Liver (tissue), 9 donors: ENCODE measurements around the gene MS4A15. TPM values are rescaled to one million over a fixed set of nuclear protein-coding genes. Genes with fewer than 3 reads are reported as not detected.

ENCODE experiments used
- DNase-seq: peaks from one replicate; pipeline ENCODE4 v3.0.0-alpha.2; 2017; ENCODE audit warnings: low spot score
- H3K27ac ChIP-seq, 2 donors: one replicate each; pipeline ENCODE4 v1.7.0; 2013; ENCODE audit warnings: inconsistent platforms in 2 of 2, low read length in 2 of 2, control low read depth in 1 of 2, low read depth in 1 of 2, mild to moderate bottlenecking in 1 of 2
- H3K27me3 ChIP-seq, 4 donors: one replicate each; pipeline versions ENCODE4 v1.6.1 to v1.7.0; 2013; ENCODE audit warnings: low read length in 3 of 4, inconsistent platforms in 1 of 4, mild to moderate bottlenecking in 1 of 4, moderate library complexity in 1 of 4; ENCODE audit not compliant: control insufficient read depth in 4 of 4, insufficient read depth in 4 of 4
- H3K36me3 ChIP-seq, 4 donors: one replicate each; pipeline versions ENCODE4 v1.6.1 to v1.7.0; 2013; ENCODE audit warnings: low read length in 3 of 4, mild to moderate bottlenecking in 3 of 4, low read depth in 1 of 4, moderate library complexity in 1 of 4; ENCODE audit not compliant: control insufficient read depth in 4 of 4, insufficient read depth in 3 of 4
- H3K4me1 ChIP-seq, 4 donors: one replicate each; pipeline versions ENCODE4 v1.6.1 to v1.7.0; 2013; ENCODE audit warnings: low read length in 3 of 4, mild to moderate bottlenecking in 3 of 4, moderate library complexity in 1 of 4; ENCODE audit not compliant: control insufficient read depth in 4 of 4, insufficient read depth in 4 of 4
- H3K4me3 ChIP-seq, 3 donors: one replicate each; pipeline versions ENCODE4 v1.6.1 to v1.7.0; 2013; ENCODE audit warnings: low read length in 3 of 3, control low read depth in 1 of 3, low read depth in 1 of 3, mild to moderate bottlenecking in 1 of 3
- H3K9ac ChIP-seq, 2 donors: one replicate each; pipeline ENCODE4 v1.7.0; 2013; ENCODE audit warnings: low read length in 2 of 2, mild to moderate bottlenecking in 2 of 2, moderate library complexity in 2 of 2, control low read depth in 1 of 2, low read depth in 1 of 2
- H3K9me3 ChIP-seq, 4 donors: one replicate each; pipeline versions ENCODE4 v1.6.1 to v1.7.0; 2013; ENCODE audit warnings: low read length in 3 of 4; ENCODE audit not compliant: control insufficient read depth in 4 of 4
- CTCF ChIP-seq: fragments of 150-350 bp; IDR thresholded peaks from 2 replicates; pipeline ENCODE4 v1.5.1; 2017; ENCODE audit warnings: improper control_type of control experiment, low read depth, low read length; ENCODE audit not compliant: missing input control
- EGR1 ChIP-seq, 2 donors: IDR thresholded peaks; 2 replicates each; pipeline ENCODE4 v1.6.1; 2016 to 2018; ENCODE audit warnings: antibody characterized with exemption in 2 of 2, low read depth in 2 of 2
- FOXA1 ChIP-seq: IDR thresholded peaks from 2 replicates; pipeline ENCODE4 v1.6.1; 2016; ENCODE audit warnings: antibody characterized with exemption
- FOXA2 ChIP-seq: IDR thresholded peaks from 2 replicates; pipeline ENCODE4 v1.6.1; 2016; ENCODE audit warnings: antibody characterized with exemption
- GABPA ChIP-seq, 2 donors: IDR thresholded peaks in 1 of 2; conservative IDR thresholded peaks in 1 of 2; 2 replicates each; pipeline ENCODE4 v1.6.1; 2016; ENCODE audit warnings: antibody characterized with exemption in 2 of 2, mild to moderate bottlenecking in 1 of 2, moderate library complexity in 1 of 2
- HNF4A ChIP-seq, 2 donors: conservative IDR thresholded peaks; 2 replicates each; pipeline ENCODE4 v1.6.1; 2016; ENCODE audit warnings: antibody characterized with exemption in 2 of 2, mild to moderate bottlenecking in 2 of 2
- HNF4G ChIP-seq: IDR thresholded peaks from 2 replicates; pipeline ENCODE4 v1.6.1; 2016; ENCODE audit warnings: antibody characterized with exemption
- JUND ChIP-seq, 2 donors: IDR thresholded peaks; 2 replicates each; pipeline ENCODE4 v1.6.1; 2016; ENCODE audit warnings: antibody characterized with exemption in 2 of 2
- RAD21 ChIP-seq, 2 donors: IDR thresholded peaks; 2 replicates each; pipeline ENCODE4 v1.6.1; 2016; ENCODE audit warnings: antibody characterized with exemption in 2 of 2, mild to moderate bottlenecking in 2 of 2
- REST ChIP-seq: IDR thresholded peaks from 2 replicates; pipeline ENCODE4 v1.6.1; 2016; ENCODE audit warnings: antibody characterized with exemption, mild to moderate bottlenecking
- TAF1 ChIP-seq: conservative IDR thresholded peaks from 2 replicates; pipeline ENCODE4 v1.6.1; 2016; ENCODE audit warnings: antibody characterized with exemption, mild to moderate bottlenecking
- YY1 ChIP-seq: IDR thresholded peaks from 2 replicates; pipeline ENCODE4 v1.6.1; 2016; ENCODE audit warnings: antibody characterized with exemption, mild to moderate bottlenecking
- ZBTB33 ChIP-seq: IDR thresholded peaks from 2 replicates; pipeline ENCODE4 v1.6.1; 2016; ENCODE audit warnings: antibody characterized with exemption
- WGBS: extraction: QIAGEN DNeasy Blood & Tissue Kit; methylation state at CpG from one replicate; pipeline ENCODE4 v1.1.7; 2013; 5-methylcytosine and 5-hydroxymethylcytosine counted together
- polyA plus RNA-seq, 2 donors: library from polyadenylated mRNA; stranded (reverse) in 1 of 2; unstranded in 1 of 2; fragments of 200-250 nt in 1 of 2; fragments of >200 nt in 1 of 2; fragmentation: Nextera tagmentation in 1 of 2; extraction: Ambion mirVana in 1 of 2; gene quantifications; one replicate each; pipeline versions ENCODE4 v1.2.1 to v1.2.3, GENCODE V29; 2013 to 2015
- total RNA-seq, 2 donors: library from RNA; depleted of rRNA; stranded (reverse); fragments of >200 nt; gene quantifications; one replicate each; pipeline ENCODE4 v1.2.3, GENCODE V29; 2014
- TF ChIP-seq, protein P1 (sequence below): IDR thresholded peaks from 2 replicates; pipeline ENCODE4 v1.6.1; 2016; ENCODE audit warnings: antibody characterized with exemption
- donor health status: healthy.
- donor health status: healthy.
- donor health status: healthy.
- donor health status: healthy.
- donor health status: healthy.

Gene MS4A15
- total and polyA plus RNA-seq, 4 donors = not detected

GRCh38 chr11:60761436-60762190 lies 4.9 kb downstream of the MS4A15 start:
- no peak overlapping the region for H3K9ac ChIP-seq
- 85% methylated on average over 4 of the region's 4 CpGs for WGBS
- no peak for TF ChIP-seq FOXA1
- no peak for TF ChIP-seq GABPA (IDR thresholded peaks at IDR 0.05 in 1 of 2, conservative IDR thresholded peaks at IDR 0.05 in 1 of 2)
- TF ChIP-seq RAD21 (IDR thresholded peaks at IDR 0.05) = no peak
- no peak for TF ChIP-seq TAF1
- TF ChIP-seq HNF4A (conservative IDR thresholded peaks at IDR 0.05) = no peak
- no peak for TF ChIP-seq YY1
- TF ChIP-seq REST = no peak
- no peak for TF ChIP-seq ZBTB33
- no peak for TF ChIP-seq EGR1 (IDR thresholded peaks at IDR 0.05; ENCODE audit: low read depth in 2 of 2)
- no peak for TF ChIP-seq FOXA2
- TF ChIP-seq, protein P1, sequence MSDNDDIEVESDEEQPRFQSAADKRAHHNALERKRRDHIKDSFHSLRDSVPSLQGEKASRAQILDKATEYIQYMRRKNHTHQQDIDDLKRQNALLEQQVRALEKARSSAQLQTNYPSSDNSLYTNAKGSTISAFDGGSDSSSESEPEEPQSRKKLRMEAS = no peak
- TF ChIP-seq HNF4G = no peak
- no peak for TF ChIP-seq CTCF
- no peak for TF ChIP-seq JUND (IDR thresholded peaks at IDR 0.05)
- no peak for DNase-seq
- no peak overlapping the region for H3K27ac ChIP-seq
- H3K27me3 ChIP-seq = peaks cover 0 to 3% (median 0%) of the 10 kb centered on the region in 4 donors
- H3K36me3 ChIP-seq = no peaks in the 10 kb centered on the region
- H3K4me1 ChIP-seq = no peaks in the 10 kb centered on the region
- no peaks in the 10 kb centered on the region for H3K9me3 ChIP-seq
- H3K4me3 ChIP-seq = no peak overlapping the region
